Gastroesophageal sphincter (tissue), 3 donors: ENCODE results near the gene HTR1B.

Source experiments
- CTCF ChIP-seq, 4 experiments: fragments of 200-600 bp in 2 of 4; fragments of 450-650 bp in 2 of 4; sonication (generic) in 1 of 4; IDR thresholded peaks; one replicate each; pipeline ENCODE4 v1.5.1; 2017 to 2019; ENCODE audit warnings: antibody characterized with exemption in 4 of 4, mild to moderate bottlenecking in 2 of 4, moderate library complexity in 2 of 4
- EP300 ChIP-seq: sonication (generic); formaldehyde crosslinking; IDR thresholded peaks from one replicate; pipeline ENCODE4 v1.6.1; 2017; ENCODE audit warnings: antibody characterized with exemption, mild to moderate bottlenecking
- POLR2A ChIP-seq, 2 donors: fragments of 450-650 bp; IDR thresholded peaks; one replicate each; pipeline ENCODE4 v1.6.1; 2017; ENCODE audit warnings: antibody characterized with exemption in 2 of 2, mild to moderate bottlenecking in 2 of 2, moderate library complexity in 1 of 2
- POLR2AphosphoS5 ChIP-seq: sonication (generic); formaldehyde crosslinking; IDR thresholded peaks from one replicate; pipeline ENCODE4 v1.6.1; 2017; ENCODE audit warnings: antibody characterized with exemption

- no peak for TF ChIP-seq CTCF (IDR thresholded peaks at IDR 0.05)
- TF ChIP-seq POLR2AphosphoS5: no peak
- TF ChIP-seq POLR2A (IDR thresholded peaks at IDR 0.05): no peak
- no peak for TF ChIP-seq EP300
Measured at GRCh38 chr6:77463861-77464494, 687 bp upstream of the HTR1B start.
